OCI-LY3 (cell line): ENCODE data around the gene HSPA1B.
"Not testable (repeated sequence)": the region's sequence is repeated elsewhere in the genome, so short reads cannot be mapped to it uniquely, and the experiment has no call there.

Experiments used
- H2AFZ ChIP-seq: fragments of 200-600, 300-600 bp; shearing (Covaris generic); 2 replicates; pipeline ENCODE4 v1.6.0; 2014; ENCODE audit warnings: antibody characterized with exemption, low read depth, low read length
- H3K27ac ChIP-seq: fragments of 200-600, 300-600 bp; sonication (generic); 2 replicates; pipeline ENCODE4 v1.5.1; 2014; ENCODE audit warnings: mild to moderate bottlenecking, low read length, moderate library complexity, mixed read lengths
- H3K27me3 ChIP-seq: fragments of 200-600, 300-600 bp; sonication (generic); 2 replicates; pipeline ENCODE4 v1.6.1; 2014; ENCODE audit warnings: low read depth, low read length, mixed read lengths
- H3K36me3 ChIP-seq: fragments of 200-600, 300-600 bp; sonication (generic); replicated peaks from 2 replicates; pipeline ENCODE3; 2014; ENCODE audit warnings: low read depth, low read length, mixed read lengths
- H3K4me1 ChIP-seq: fragments of 300-600, 200-600 bp; sonication (generic); 2 replicates; pipeline ENCODE4 v1.6.1; 2014; ENCODE audit warnings: low read length, mixed read lengths
- H3K4me2 ChIP-seq: fragments of 200-600, 300-600 bp; sonication (generic); 2 replicates; pipeline ENCODE4 v1.6.1; 2014; ENCODE audit warnings: low read length, mixed read lengths
- H3K4me3 ChIP-seq: fragments of 300-600, 200-600 bp; sonication (generic); 2 replicates; pipeline ENCODE4 v1.5.1; 2014; ENCODE audit warnings: antibody characterized with exemption, mild to moderate bottlenecking, low read length, moderate library complexity
- H3K79me2 ChIP-seq: fragments of 300-600, 200-600 bp; shearing (Covaris generic); 2 replicates; pipeline ENCODE4 v1.6.1; 2014; ENCODE audit warnings: mild to moderate bottlenecking, low read length, mixed read lengths
- H3K9ac ChIP-seq: fragments of 300-600, 200-600 bp; shearing (Covaris generic); 2 replicates; pipeline ENCODE4 v1.6.0; 2014; ENCODE audit warnings: mild to moderate bottlenecking, low read length, moderate library complexity
- H3K9me3 ChIP-seq: fragments of 200-600, 300-600 bp; shearing (Covaris generic); 2 replicates; pipeline ENCODE4 v1.6.1; 2014; ENCODE audit warnings: low read length, mixed read lengths; ENCODE audit not compliant: insufficient read depth
- H4K20me1 ChIP-seq: fragments of 200-600, 300-600 bp; sonication (generic); 2 replicates; pipeline ENCODE4 v1.6.1; 2016; ENCODE audit warnings: low read length, mixed read lengths; ENCODE audit not compliant: insufficient read depth
- CTCF ChIP-seq: fragments of 200-600, 300-600 bp; sonication (generic); IDR thresholded peaks from 2 replicates; pipeline ENCODE4 v1.5.1; 2014; ENCODE audit warnings: antibody characterized with exemption, low read length, low read depth
- EZH2phosphoT487 ChIP-seq: fragments of 200-600 bp; shearing (Covaris generic); IDR thresholded peaks from 2 replicates; pipeline ENCODE4 v1.6.1; 2018; ENCODE audit warnings: antibody characterized with exemption, mixed run types, low read depth

Gene HSPA1B

GRCh38 chr6:31792761-31793171 is 34.8 kb upstream of the HSPA1B start:
- Histone ChIP-seq H4K20me1 (no peaks in the 10 kb centered on the region), H3K4me1 (peaks cover 25% of the 10 kb centered on the region), H3K79me2 (peaks cover 34% of the 10 kb centered on the region), H3K36me3 (peaks cover 5% of the 10 kb centered on the region), H3K9me3 (no peaks in the 10 kb centered on the region), H3K4me3 (no peak overlapping the region), H3K27ac (no peak overlapping the region), H3K9ac (no peak overlapping the region), H2AFZ (no peak overlapping the region), H3K27me3 (no peaks in the 10 kb centered on the region), H3K4me2 (no peak overlapping the region)
- TF ChIP-seq EZH2phosphoT487 (no peak), CTCF (no peak)

- Histone ChIP-seq H3K4me2 (peak overlapping the region; percentile 87), H3K27ac (peak overlapping the region; percentile 72), H3K9ac (peak overlapping the region; percentile 90), H3K4me1 (peaks cover 23% of the 10 kb centered on the region), H3K79me2 (peaks cover 34% of the 10 kb centered on the region), H3K4me3 (peak overlapping the region; percentile 100)
- H4K20me1 ChIP-seq, H2AFZ ChIP-seq, H3K9me3 ChIP-seq, H3K36me3 ChIP-seq, H3K27me3 ChIP-seq: not testable (repeated sequence)
These were observed 33.7 kb upstream of the HSPA1B start for GRCh38 chr6:31793927-31794245.

- peak overlapping the region; percentile 100 for H3K4me3 ChIP-seq
- H2AFZ ChIP-seq: no peak overlapping the region
- H3K4me1 ChIP-seq: peaks cover 18% of the 10 kb centered on the region
- peak overlapping the region; percentile 72 for H3K27ac ChIP-seq
- H4K20me1 ChIP-seq: no peaks in the 10 kb centered on the region
- peak overlapping the region; percentile 87 for H3K4me2 ChIP-seq
- peak overlapping the region; percentile 90 for H3K9ac ChIP-seq
- H3K79me2 ChIP-seq: peaks cover 34% of the 10 kb centered on the region
- TF ChIP-seq CTCF (no peak), EZH2phosphoT487 (no peak)
- peaks cover 5% of the 10 kb centered on the region for H3K36me3 ChIP-seq
- H3K27me3 ChIP-seq: no peaks in the 10 kb centered on the region
- no peaks in the 10 kb centered on the region for H3K9me3 ChIP-seq
These were observed 33.2 kb upstream of the HSPA1B start for GRCh38 chr6:31794294-31794865.

- Histone ChIP-seq H2AFZ (no peak overlapping the region), H3K4me1 (peaks cover 12% of the 10 kb centered on the region; the same call in 1 of the 2 replicates), H4K20me1 (no peaks in the 10 kb centered on the region), H3K27ac (peak overlapping the region; percentile 72), H3K36me3 (peaks cover 4% of the 10 kb centered on the region), H3K4me3 (peak overlapping the region; percentile 100), H3K4me2 (peak overlapping the region; percentile 87), H3K79me2 (peaks cover 34% of the 10 kb centered on the region), H3K9me3 (no peaks in the 10 kb centered on the region), H3K27me3 (no peaks in the 10 kb centered on the region), H3K9ac (peak overlapping the region; percentile 90)
- TF ChIP-seq CTCF (no peak), EZH2phosphoT487 (no peak)
These were observed 32.5 kb upstream of the HSPA1B start for GRCh38 chr6:31794866-31795615.
